ENCODE results near the gene SHISA7.
A peak's percentile ranks its signal among the peaks of the same experiment; 100 is the strongest.
"Not testable (repeated sequence)": the region's sequence is repeated elsewhere in the genome, so short reads cannot be mapped to it uniquely, and the experiment has no call there.

Gene SHISA7

GRCh38 chr19:55418185-55418584, 24.9 kb downstream of the SHISA7 start:
- peak; percentile 73 for DNase-seq (ENCODE audit: low spot score)

- DNase-seq (ENCODE audit: low spot score), result no peak
Observed at GRCh38 chr19:55410168-55410567, 32.9 kb downstream of the SHISA7 start.

- DNase-seq (ENCODE audit: low spot score), result not testable (repeated sequence)
Observed at GRCh38 chr19:55409179-55409578, 33.9 kb downstream of the SHISA7 start.

- DNase-seq (ENCODE audit: low spot score), result no peak
Observed at GRCh38 chr19:55408533-55408872, 34.6 kb downstream of the SHISA7 start.

- DNase-seq (ENCODE audit: low spot score), result peak; percentile 93
Observed at GRCh38 chr19:55407800-55408532, 35.1 kb downstream of the SHISA7 start.

- not testable (repeated sequence) for DNase-seq (ENCODE audit: low spot score)
Observed at GRCh38 chr19:55407550-55407799, 35.6 kb downstream of the SHISA7 start, which contains the start of gene UBE2S. TSS of gene UBE2S (minus strand) at chr19:55407788. CDS start at chr19:55407589, 199 bp downstream.

GRCh38 chr19:55406826-55407549, 36.1 kb downstream of the SHISA7 start:
- DNase-seq (ENCODE audit: low spot score), result peak; percentile 72

GRCh38 chr19:55406091-55406825, 36.8 kb downstream of the SHISA7 start:
- peak; percentile 46 for DNase-seq (ENCODE audit: low spot score)

GRCh38 chr19:55405638-55406037, 37.5 kb downstream of the SHISA7 start:
- DNase-seq (ENCODE audit: low spot score), result peak; percentile 32

GRCh38 chr19:55402509-55402908, 40.6 kb downstream of the SHISA7 start:
- no peak for DNase-seq (ENCODE audit: low spot score)

- DNase-seq (ENCODE audit: low spot score), result not testable (repeated sequence)
Observed at GRCh38 chr19:55401390-55401789, 41.7 kb downstream of the SHISA7 start.

GRCh38 chr19:55400281-55401087, 42.6 kb downstream of the SHISA7 start:
- DNase-seq (ENCODE audit: low spot score), result no peak

GRCh38 chr19:55398200-55398925, 44.7 kb downstream of the SHISA7 start:
- no peak for DNase-seq (ENCODE audit: low spot score)

GRCh38 chr19:55392820-55393761, 50.0 kb downstream of the SHISA7 start:
- no peak for DNase-seq (ENCODE audit: low spot score)

GRCh38 chr19:55391702-55392615, 51.1 kb downstream of the SHISA7 start:
- no peak for DNase-seq (ENCODE audit: low spot score)

GRCh38 chr19:55391191-55391670, 51.9 kb downstream of the SHISA7 start:
- no peak for DNase-seq (ENCODE audit: low spot score)

GRCh38 chr19:55390461-55390880, 52.6 kb downstream of the SHISA7 start:
- no peak for DNase-seq (ENCODE audit: low spot score)

- no peak for DNase-seq (ENCODE audit: low spot score)
Observed at GRCh38 chr19:55389386-55390317, 53.4 kb downstream of the SHISA7 start.

All from hematopoietic multipotent progenitor cell treated with erythropoietin and hydrocortisone succinate and interleukin-3 and kit ligand, for 17 days (in vitro differentiated cells).